Activated CD8-positive, alpha-beta T cell treated with anti-CD3 and anti-CD28 coated beads for 36 hours (primary cell): Measurements from ENCODE around the gene MOCS2. TPM values are rescaled to one million over a fixed set of nuclear protein-coding genes. Genes with fewer than 3 reads are reported as not detected.

ENCODE experiments used
- ATAC-seq: fragments of 200-7000 bp; cut with Tn5 transposase; one replicate; pipeline ENCODE4 v1.10.0; 2021; ENCODE audit warnings: mild to moderate bottlenecking, moderate library complexity
- CTCF ChIA-PET: fragments of 350-600 bp; sonication (Branson Sonifier 250); formaldehyde crosslinking; loops from one replicate; lab custom pipeline; 2021; ENCODE audit warnings: antibody characterized with exemption; lab: Charles Lee
- POLR2A ChIA-PET: fragments of 350-600 bp; sonication (Branson Sonifier 250); formaldehyde crosslinking; loops from one replicate; lab custom pipeline; 2021; ENCODE audit warnings: antibody characterized with exemption; lab: Charles Lee
- DNase-seq: peaks from one replicate; pipeline ENCODE4 v3.0.0-alpha.2; 2020
- H3K27ac Mint-ChIP-seq: one replicate; pipeline ENCODE4 v1.8.0; 2021; ENCODE audit warnings: mild to moderate bottlenecking, mixed read lengths
- H3K27me3 Mint-ChIP-seq: one replicate; pipeline ENCODE4 v1.8.0; 2021; ENCODE audit warnings: mixed read lengths
- H3K36me3 Mint-ChIP-seq: one replicate; pipeline ENCODE4 v1.8.0; 2021; ENCODE audit warnings: low read depth, mixed read lengths
- H3K4me1 Mint-ChIP-seq: one replicate; pipeline ENCODE4 v1.8.0; 2021; ENCODE audit warnings: low read depth, mixed read lengths
- H3K4me3 Mint-ChIP-seq: one replicate; pipeline ENCODE4 v1.8.0; 2021; ENCODE audit warnings: mild to moderate bottlenecking, moderate library complexity, mixed read lengths
- H3K9me3 Mint-ChIP-seq: one replicate; pipeline ENCODE4 v1.8.0; 2021; ENCODE audit warnings: mixed read lengths
- CTCF ChIP-seq: fragments of 200-600 bp; IDR thresholded peaks from one replicate; pipeline ENCODE4 v1.8.0; 2022; ENCODE audit warnings: antibody characterized with exemption, mild to moderate bottlenecking
- intact Hi-C: fragments of 100-400 bp; cut with micrococcal nuclease; formaldehyde crosslinking; loops from one replicate; pipeline ENCODE4 v1.10.0; 2022
- total RNA-seq, 2 experiments: library from RNA; stranded (reverse); gene quantifications; one replicate each; pipeline ENCODE4 v1.2.3, GENCODE V29; 2021

Gene MOCS2
- total RNA-seq, 2 experiments from 2014 or later, result 18.6 to 19.9 TPM

GRCh38 chr5:53099546-53099945 is 10.0 kb downstream of the MOCS2 start:
- no peak overlapping the region for H3K4me3 Mint-ChIP-seq
- H3K36me3 Mint-ChIP-seq, result peaks cover 27% of the 10 kb centered on the region
- intact Hi-C loops, result loop anchor here (10.0 kb wide), 2 partner anchors 65 to 315 kb away; partner anchors contain the start of genes ITGA1 and PELO
- ChIA-PET CTCF (interaction anchor here (1.0 to 7.6 kb wide), 4 partner anchors 10 to 184 kb away, joined by 3 to 144 read pairs (median 16); partner anchors contain the start of gene MOCS2), POLR2A (interaction anchor here (0.5 kb wide), 1 partner anchor 195 kb away, joined by 3 read pairs; no protein-coding TSS in a partner anchor)
- H3K4me1 Mint-ChIP-seq, result peaks cover 9% of the 10 kb centered on the region
- DNase-seq (no peak), ATAC-seq (no peak)
- no peak overlapping the region for H3K27ac Mint-ChIP-seq
- no peaks in the 10 kb centered on the region for H3K27me3 Mint-ChIP-seq
- no peaks in the 10 kb centered on the region for H3K9me3 Mint-ChIP-seq
- TF ChIP-seq CTCF, result no peak

GRCh38 chr5:53095931-53096525 is 13.5 kb downstream of the MOCS2 start:
- ATAC-seq, result peak; percentile 88
- H3K4me1 Mint-ChIP-seq, result peaks cover 3% of the 10 kb centered on the region
- H3K4me3 Mint-ChIP-seq, result no peak overlapping the region
- no peaks in the 10 kb centered on the region for H3K9me3 Mint-ChIP-seq
- H3K27ac Mint-ChIP-seq, result no peak overlapping the region
- H3K27me3 Mint-ChIP-seq, result no peaks in the 10 kb centered on the region
- ChIA-PET CTCF (interaction anchor here (0.7 to 7.6 kb wide), 17 partner anchors 9 to 701 kb away, joined by 3 to 144 read pairs (median 4); no protein-coding TSS in a partner anchor), POLR2A (no interaction called here)
- intact Hi-C loops, result loop anchor here (1.0 to 10.0 kb wide), 3 partner anchors 61 to 311 kb away; partner anchors contain the start of genes ITGA1 and PELO
- peak; percentile 81 for TF ChIP-seq CTCF
- DNase-seq, result peak; percentile 86
- H3K36me3 Mint-ChIP-seq, result peaks cover 11% of the 10 kb centered on the region

- no peaks in the 10 kb centered on the region for H3K9me3 Mint-ChIP-seq
- intact Hi-C loops, result loop anchor here (10.0 kb wide), 2 partner anchors 60 to 310 kb away; partner anchors contain the start of genes ITGA1 and PELO
- H3K27me3 Mint-ChIP-seq, result no peaks in the 10 kb centered on the region
- no peak for ATAC-seq
- ChIA-PET POLR2A (no interaction called here), CTCF (interaction anchor here (0.6 to 7.6 kb wide), 14 partner anchors 21 to 466 kb away, joined by 3 to 144 read pairs (median 4); no protein-coding TSS in a partner anchor)
- H3K36me3 Mint-ChIP-seq, result peaks cover 11% of the 10 kb centered on the region
- DNase-seq, result no peak
- TF ChIP-seq CTCF, result no peak
- no peak overlapping the region for H3K4me3 Mint-ChIP-seq
- no peak overlapping the region for H3K27ac Mint-ChIP-seq
- H3K4me1 Mint-ChIP-seq, result peaks cover 8% of the 10 kb centered on the region
These were observed 14.3 kb downstream of the MOCS2 start for GRCh38 chr5:53095217-53095616.

GRCh38 chr5:53092242-53092641 is 17.3 kb downstream of the MOCS2 start:
- no peak for DNase-seq
- POLR2A ChIA-PET, result interaction anchor here (2.0 kb wide), 1 partner anchor 144 kb away, joined by 4 read pairs; no protein-coding TSS in a partner anchor
- ATAC-seq, result no peak
- H3K27ac Mint-ChIP-seq, result no peak overlapping the region
- no peak for TF ChIP-seq CTCF
- no peak overlapping the region for H3K4me3 Mint-ChIP-seq
- H3K27me3 Mint-ChIP-seq, result no peaks in the 10 kb centered on the region
- intact Hi-C loops, result loop anchor here (10.0 kb wide), 2 partner anchors 57 to 307 kb away; partner anchors contain the start of genes ITGA1 and PELO
- CTCF ChIA-PET, result interaction anchor here (1.1 to 3.2 kb wide), 4 partner anchors 11 to 143 kb away, joined by 3 to 43 read pairs (median 4); partner anchors contain the start of gene ITGA2
- H3K36me3 Mint-ChIP-seq, result peaks cover 2% of the 10 kb centered on the region
- H3K9me3 Mint-ChIP-seq, result no peaks in the 10 kb centered on the region
- peaks cover 27% of the 10 kb centered on the region for H3K4me1 Mint-ChIP-seq
